RWPE2 (cell line): ENCODE measurements around the gene PLEKHF1.
A peak's percentile ranks its signal among the peaks of the same experiment; 100 is the strongest.

ENCODE experiments used
- ATAC-seq: fragments of 200-7000 bp; cut with Tn5 transposase; 3 replicates; pipeline ENCODE4 v1.9.1; 2021; ENCODE audit warnings: low read depth
- DNase-seq: peaks from one replicate; pipeline ENCODE4 v3.0.0-alpha.2; 2020; ENCODE audit warnings: low spot score
- H3K27ac ChIP-seq: fragments of 450-650 bp; 2 replicates; pipeline ENCODE4 v1.5.1; 2017; ENCODE audit warnings: mild to moderate bottlenecking; ENCODE audit not compliant: poor library complexity, severe bottlenecking
- H3K27me3 ChIP-seq: fragments of 250-450 bp; sonication (Bioruptor Pico); 2 replicates; pipeline ENCODE4 v1.5.1; 2021; ENCODE audit warnings: mild to moderate bottlenecking, moderate library complexity; ENCODE audit not compliant: insufficient read depth, poor library complexity, severe bottlenecking
- H3K36me3 ChIP-seq: fragments of 250-450 bp; sonication (Bioruptor Pico); 2 replicates; pipeline ENCODE4 v1.5.1; 2020; ENCODE audit warnings: low read depth, mild to moderate bottlenecking, moderate library complexity
- H3K4me1 ChIP-seq: fragments of 250-450 bp; sonication (Bioruptor Pico); 2 replicates; pipeline ENCODE4 v1.5.1; 2021; ENCODE audit warnings: mild to moderate bottlenecking, moderate library complexity; ENCODE audit not compliant: insufficient read depth, poor library complexity, severe bottlenecking
- H3K4me3 ChIP-seq: fragments of 250-450 bp; sonication (Bioruptor Pico); 2 replicates; pipeline ENCODE4 v1.5.1; 2021; ENCODE audit warnings: mild to moderate bottlenecking, moderate library complexity; ENCODE audit not compliant: severe bottlenecking
- H3K9me3 ChIP-seq: fragments of 250-450 bp; sonication (Bioruptor Pico); 2 replicates; pipeline ENCODE4 v1.5.1; 2021; ENCODE audit warnings: mild to moderate bottlenecking, moderate library complexity; ENCODE audit not compliant: severe bottlenecking
- CTCF ChIP-seq: fragments of 450-650 bp; IDR thresholded peaks from one replicate; pipeline ENCODE4 v1.5.1; 2017; ENCODE audit warnings: mild to moderate bottlenecking, moderate library complexity; ENCODE audit not compliant: poor library complexity, severe bottlenecking

PLEKHF1 gene

DNA sequence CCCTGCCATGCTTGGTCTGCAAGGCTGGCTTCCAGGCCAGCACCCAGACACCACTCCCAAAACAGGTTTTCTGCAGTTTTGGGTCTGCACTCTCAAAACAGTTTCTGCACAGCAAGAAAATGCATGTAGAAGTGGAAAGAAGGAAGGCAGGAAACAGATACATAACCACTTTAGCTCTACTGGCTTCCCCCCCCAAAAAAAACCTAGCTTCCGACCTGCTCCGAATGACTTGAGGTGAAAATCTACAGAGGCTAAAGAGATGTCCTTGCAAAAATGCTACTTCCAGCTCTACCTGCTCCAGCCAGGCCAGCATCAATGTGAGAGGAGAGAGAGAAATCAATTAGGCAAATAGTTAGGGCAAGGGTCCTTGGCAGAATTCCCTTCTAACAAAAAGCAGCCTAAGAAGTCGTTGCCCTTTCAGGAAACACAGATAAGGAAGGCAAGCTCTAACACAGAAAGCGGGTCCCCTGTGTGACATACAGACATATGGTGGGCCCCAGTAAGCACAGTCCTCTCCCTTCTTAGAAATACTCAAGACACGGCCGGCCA lies 46.4 kb downstream of the PLEKHF1 start:
- no peak for TF ChIP-seq CTCF
- Histone ChIP-seq H3K27me3 (no peaks in the 10 kb centered on the region), H3K27ac (no peak overlapping the region), H3K36me3 (no peaks in the 10 kb centered on the region), H3K4me3 (no peak overlapping the region), H3K9me3 (no peaks in the 10 kb centered on the region), H3K4me1 (no peaks in the 10 kb centered on the region)
- no peak for DNase-seq
- ATAC-seq = no peak

GRCh38 chr19:29712744-29713516 lies 47.7 kb downstream of the PLEKHF1 start:
- no peaks in the 10 kb centered on the region for H3K36me3 ChIP-seq
- no peaks in the 10 kb centered on the region for H3K4me1 ChIP-seq
- DNase-seq = no peak
- TF ChIP-seq CTCF = no peak
- no peak overlapping the region for H3K27ac ChIP-seq
- no peaks in the 10 kb centered on the region for H3K27me3 ChIP-seq
- no peak for ATAC-seq
- no peaks in the 10 kb centered on the region for H3K9me3 ChIP-seq
- no peak overlapping the region for H3K4me3 ChIP-seq

- H3K36me3 ChIP-seq = no peaks in the 10 kb centered on the region
- no peaks in the 10 kb centered on the region for H3K27me3 ChIP-seq
- no peaks in the 10 kb centered on the region for H3K4me1 ChIP-seq
- TF ChIP-seq CTCF = no peak
- H3K9me3 ChIP-seq = no peaks in the 10 kb centered on the region
- peak overlapping the region; percentile 97 for H3K4me3 ChIP-seq
- peak; percentile 16 for ATAC-seq
- no peak for DNase-seq
- peak overlapping the region; percentile 52 for H3K27ac ChIP-seq
Observed at GRCh38 chr19:29714371-29714952, 49.2 kb downstream of the PLEKHF1 start.

DNA sequence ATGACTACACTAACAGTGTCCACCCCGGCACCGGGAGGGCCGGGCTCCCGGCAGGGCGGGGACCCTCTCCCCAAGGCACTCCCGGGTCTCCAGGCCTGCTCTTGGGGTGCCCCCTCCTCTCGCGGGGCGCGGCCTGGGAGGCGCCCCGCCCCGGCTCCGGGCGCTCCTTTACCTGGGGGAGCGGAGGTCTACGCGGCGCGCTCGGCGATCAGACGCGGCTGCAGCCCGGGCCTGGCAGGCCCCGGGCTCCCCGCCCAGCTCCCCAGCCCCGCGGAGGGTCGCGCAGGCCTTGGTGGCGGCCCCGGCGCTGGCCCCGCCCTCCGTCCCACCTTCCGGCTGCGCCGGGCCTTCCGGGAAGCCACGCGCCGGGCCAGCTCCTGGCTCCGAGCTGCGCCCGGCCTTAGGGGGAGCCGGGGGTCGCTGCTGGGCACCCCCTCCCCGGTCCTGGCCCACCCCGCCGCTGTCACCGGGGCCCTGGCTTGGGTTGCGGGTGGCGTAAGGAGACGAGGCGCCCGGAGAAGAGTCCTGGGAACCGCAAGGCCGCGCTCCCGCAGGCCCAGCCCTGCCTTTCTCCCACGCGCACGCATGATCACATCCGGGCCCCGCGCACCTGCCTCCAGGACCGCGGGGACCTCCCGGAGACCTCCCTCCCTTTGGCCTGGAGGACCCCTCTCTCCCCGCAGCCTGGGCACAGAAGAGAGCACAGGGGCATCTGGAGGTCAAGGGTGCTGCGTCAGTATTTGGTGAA lies 49.9 kb downstream of the PLEKHF1 start, which contains the start of gene C19orf12:
C19orf12 (minus strand) TSS at position 309 of the 748 bp plus-strand sequence. CDS start 6,848 bp downstream, outside the sequence.
- Histone ChIP-seq H3K27ac (peak within 1 kb of the TSS; percentile 52), H3K36me3 (no peaks in the 10 kb centered on the region), H3K4me1 (no peaks in the 10 kb centered on the region), H3K27me3 (no peaks in the 10 kb centered on the region), H3K4me3 (peak within 1 kb of the TSS; percentile 97), H3K9me3 (no peaks in the 10 kb centered on the region)
- no peak for TF ChIP-seq CTCF
- ATAC-seq (peak; percentile 62), DNase-seq (no peak)
